HepG2 (cell line): ENCODE measurements around the gene DPP7. TPM values are rescaled to one million over a fixed set of nuclear protein-coding genes. Genes with fewer than 3 reads are reported as not detected.

Source experiments
- GABPB1 ChIP-seq: IDR thresholded peaks from 2 replicates; pipeline ENCODE4 v1.6.1; 2016; ENCODE audit warnings: mild to moderate bottlenecking, missing genetic modification reagents, moderate library complexity, missing compliant biosample characterization
- MTERF4 ChIP-seq: sonication (generic); formaldehyde crosslinking; IDR thresholded peaks from 2 replicates; pipeline ENCODE4 v1.8.0; 2023; ENCODE audit warnings: mild to moderate bottlenecking, missing genetic modification reagents
- PATZ1 ChIP-seq: sonication (generic); formaldehyde crosslinking; IDR thresholded peaks from 2 replicates; pipeline ENCODE4 v1.4.0; 2020; ENCODE audit warnings: missing genetic modification reagents
- ZBTB33 ChIP-seq: sonication (generic); formaldehyde crosslinking; IDR thresholded peaks from 2 replicates; pipeline ENCODE4 v1.4.0; 2020; ENCODE audit warnings: missing genetic modification reagents
- ZFX ChIP-seq: sonication (generic); formaldehyde crosslinking; IDR thresholded peaks from 2 replicates; pipeline ENCODE4 v1.4.0; 2020; ENCODE audit warnings: mild to moderate bottlenecking, low read depth, missing genetic modification reagents, moderate library complexity
- ZNF20 ChIP-seq: sonication (generic); formaldehyde crosslinking; IDR thresholded peaks from 2 replicates; pipeline ENCODE4 v1.4.0; 2020; ENCODE audit warnings: mild to moderate bottlenecking, moderate library complexity, missing genetic modification reagents
- ZNF275 ChIP-seq: sonication (generic); formaldehyde crosslinking; IDR thresholded peaks from 2 replicates; pipeline ENCODE4 v1.8.0; 2022; ENCODE audit warnings: missing genetic modification reagents, mild to moderate bottlenecking, inconsistent platforms, borderline replicate concordance
- ZNF503 ChIP-seq: sonication (generic); formaldehyde crosslinking; IDR thresholded peaks from 2 replicates; pipeline ENCODE4 v1.4.0; 2020; ENCODE audit warnings: missing genetic modification reagents
- ZNF7 ChIP-seq: IDR thresholded peaks from 2 replicates; pipeline ENCODE4 v1.6.1; 2016; ENCODE audit warnings: missing biosample characterization, missing genetic modification reagents
- polyA plus RNA-seq, 8 experiments: library from polyadenylated mRNA; depleted of rRNA in 3 of 8; stranded (reverse) in 7 of 8; unstranded in 1 of 8; fragments of >200 nt; fragmentation: Illumina TruSeq in 4 of 8; extraction: Trizol in 4 of 8; gene quantifications; 2 replicates each; pipeline versions ENCODE4 v1.2.1 to v1.2.3, GENCODE V29; 2011 to 2016; ENCODE audit warnings: low read depth in 4 of 8, missing spikeins in 1 of 8, mixed read lengths in 1 of 8; ENCODE audit not compliant: insufficient read depth in 1 of 8
- total RNA-seq, 5 experiments: library from RNA; depleted of rRNA; stranded (reverse); fragments of >200 nt; fragmentation: Illumina TruSeq; extraction: Trizol; gene quantifications; 2 replicates each; pipeline ENCODE4 v1.2.3, GENCODE V29; 2016; ENCODE audit warnings: low read depth in 1 of 5
- TF ChIP-seq, protein P1 (sequence below): sonication (generic); formaldehyde crosslinking; IDR thresholded peaks from 2 replicates; pipeline ENCODE4 v1.4.0; 2020; ENCODE audit warnings: missing genetic modification reagents, mild to moderate bottlenecking, borderline replicate concordance

Gene DPP7
- total and polyA plus RNA-seq, 2 of the 13 experiments (the other 11 are each of a cell fraction or from before 2014, with no cell fraction given) = 1.2 to 4.5 TPM

- TF ChIP-seq PATZ1 (CRISPR knock-in tag) = peak; percentile 13; the same call in 1 of the 2 replicates
- TF ChIP-seq ZNF503 (CRISPR knock-in tag) = no peak
- TF ChIP-seq MTERF4 (CRISPR knock-in tag) = 0 out of 2 replicates have a peak, but pooled peaks have one; percentile 32
- TF ChIP-seq, protein P1, sequence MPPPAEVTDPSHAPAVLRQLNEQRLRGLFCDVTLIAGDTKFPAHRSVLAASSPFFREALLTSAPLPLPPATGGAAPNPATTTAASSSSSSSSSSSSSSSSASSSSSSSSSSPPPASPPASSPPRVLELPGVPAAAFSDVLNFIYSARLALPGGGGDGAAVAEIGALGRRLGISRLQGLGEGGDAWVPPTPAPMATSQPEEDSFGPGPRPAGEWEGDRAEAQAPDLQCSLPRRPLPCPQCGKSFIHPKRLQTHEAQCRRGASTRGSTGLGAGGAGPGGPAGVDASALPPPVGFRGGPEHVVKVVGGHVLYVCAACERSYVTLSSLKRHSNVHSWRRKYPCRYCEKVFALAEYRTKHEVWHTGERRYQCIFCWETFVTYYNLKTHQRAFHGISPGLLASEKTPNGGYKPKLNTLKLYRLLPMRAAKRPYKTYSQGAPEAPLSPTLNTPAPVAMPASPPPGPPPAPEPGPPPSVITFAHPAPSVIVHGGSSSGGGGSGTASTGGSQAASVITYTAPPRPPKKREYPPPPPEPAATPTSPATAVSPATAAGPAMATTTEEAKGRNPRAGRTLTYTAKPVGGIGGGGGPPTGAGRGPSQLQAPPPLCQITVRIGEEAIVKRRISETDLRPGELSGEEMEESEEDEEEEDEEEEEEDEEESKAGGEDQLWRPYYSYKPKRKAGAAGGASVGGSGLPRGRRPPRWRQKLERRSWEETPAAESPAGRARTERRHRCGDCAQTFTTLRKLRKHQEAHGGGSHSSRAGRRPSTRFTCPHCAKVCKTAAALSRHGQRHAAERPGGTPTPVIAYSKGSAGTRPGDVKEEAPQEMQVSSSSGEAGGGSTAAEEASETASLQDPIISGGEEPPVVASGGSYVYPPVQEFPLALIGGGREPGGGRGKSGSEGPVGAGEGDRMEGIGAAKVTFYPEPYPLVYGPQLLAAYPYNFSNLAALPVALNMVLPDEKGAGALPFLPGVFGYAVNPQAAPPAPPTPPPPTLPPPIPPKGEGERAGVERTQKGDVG (CRISPR knock-in tag) = peak; percentile 80; the same call in 1 of the 2 replicates
- TF ChIP-seq ZNF7 = no peak
- peak; percentile 95 for TF ChIP-seq ZBTB33 (CRISPR knock-in tag)
- TF ChIP-seq ZFX = 0 out of 2 replicates have a peak, but pooled peaks have one; percentile 18
- TF ChIP-seq ZNF275 = no peak
- TF ChIP-seq GABPB1 (CRISPR knock-in tag) = peak; percentile 20; the same call in 1 of the 2 replicates
- TF ChIP-seq ZNF20 (CRISPR knock-in tag) = no peak
These were observed 36.5 kb downstream of the DPP7 start (continued) for GRCh38 chr9:137077758-137078693.
